SK-N-SH (cell line): ENCODE data around the gene OSBPL10. TPM values are rescaled to one million over a fixed set of nuclear protein-coding genes. Genes with fewer than 3 reads are reported as not detected.

Experiments used
- CTCF ChIA-PET: fragments of 300-600, 350-600 bp; formaldehyde crosslinking; extraction: SDS; loops from one replicate; lab custom pipeline; 2021; lab: Yijun Ruan, JAX
- POLR2A ChIA-PET: fragments of 350-600 bp; sonication (Branson Sonifier 250); formaldehyde crosslinking; extraction: SDS; loops from one replicate; lab custom pipeline; 2020; ENCODE audit warnings: antibody characterized with exemption, inconsistent platforms; lab: Yijun Ruan, JAX
- DNase-seq: peaks from one replicate; pipeline ENCODE4 v3.0.0; 2012
- H2AFZ ChIP-seq: fragments of 200-600 bp; sonication (generic); 2 replicates; pipeline ENCODE4 v1.8.1; 2016; ENCODE audit warnings: antibody characterized with exemption, mild to moderate bottlenecking, low read depth
- H3F3A ChIP-seq: fragments of 200-600 bp; sonication (generic); replicated peaks from 2 replicates; pipeline ENCODE3; 2016; ENCODE audit warnings: antibody characterized with exemption, mild to moderate bottlenecking; ENCODE audit not compliant: insufficient read depth
- H3K27ac ChIP-seq, 2 experiments: fragments of 200-500 bp in 1 of 2; fragments of 200-600 bp in 1 of 2; sonication (Bioruptor generic) in 1 of 2; sonication (generic), shearing (Covaris generic) in 1 of 2; 2 replicates each; pipeline versions ENCODE4 v1.5.1 to v1.6.1; 2014 to 2016; ENCODE audit warnings: low read depth in 2 of 2, inconsistent platforms in 1 of 2, low read length in 1 of 2, mild to moderate bottlenecking in 1 of 2, mixed read lengths in 1 of 2
- H3K27me3 ChIP-seq: fragments of 200-600 bp; sonication (generic), shearing (Covaris generic); 2 replicates; pipeline ENCODE4 v1.6.1; 2016; ENCODE audit warnings: mixed run types; ENCODE audit not compliant: insufficient read depth
- H3K36me3 ChIP-seq, 2 experiments: fragments of 200-500 bp in 1 of 2; fragments of 200-600 bp in 1 of 2; sonication (Bioruptor generic) in 1 of 2; sonication (generic) in 1 of 2; replicated peaks in 1 of 2; 2 replicates each; pipeline versions ENCODE3 to v1.5.1; 2014 to 2016; ENCODE audit warnings: low read length in 1 of 2, mild to moderate bottlenecking in 1 of 2; ENCODE audit not compliant: insufficient read depth in 2 of 2, control insufficient read depth in 1 of 2
- H3K4me1 ChIP-seq, 2 experiments: fragments of 200-500 bp in 1 of 2; fragments of 200-600 bp in 1 of 2; sonication (Bioruptor generic) in 1 of 2; sonication (generic), shearing (Covaris generic) in 1 of 2; 2 replicates each; pipeline versions ENCODE4 v1.5.1 to v1.6.1; 2014 to 2016; ENCODE audit warnings: low read depth in 1 of 2, low read length in 1 of 2, mixed run types in 1 of 2; ENCODE audit not compliant: insufficient read depth in 2 of 2, control insufficient read depth in 1 of 2
- H3K4me2 ChIP-seq: fragments of 200-600 bp; sonication (generic), shearing (Covaris generic); 2 replicates; pipeline ENCODE4 v1.6.1; 2017; ENCODE audit warnings: mixed run types
- H3K4me3 ChIP-seq, 2 experiments: fragments of 200-500 bp in 1 of 2; fragments of 200-600 bp in 1 of 2; sonication (Bioruptor generic) in 1 of 2; sonication (generic), shearing (Covaris generic) in 1 of 2; 2 replicates each; pipeline versions ENCODE4 v1.5.1 to v1.8.1; 2014 to 2016; ENCODE audit warnings: low read depth in 2 of 2, inconsistent platforms in 1 of 2, low read length in 1 of 2, mild to moderate bottlenecking in 1 of 2, mixed read lengths in 1 of 2, moderate library complexity in 1 of 2
- H3K79me2 ChIP-seq: fragments of 200-600 bp; sonication (generic); 2 replicates; pipeline ENCODE4 v1.8.1; 2017; ENCODE audit warnings: mild to moderate bottlenecking; ENCODE audit not compliant: insufficient read depth
- H3K9ac ChIP-seq: fragments of 200-600 bp; sonication (generic); 2 replicates; pipeline ENCODE4 v1.6.1; 2017; ENCODE audit warnings: mixed run types
- H3K9me2 ChIP-seq: fragments of 200-600 bp; sonication (generic); 2 replicates; pipeline ENCODE4 v1.6.1; 2017; ENCODE audit warnings: mixed run types
- H3K9me3 ChIP-seq: fragments of 200-600 bp; sonication (generic); 2 replicates; pipeline ENCODE4 v1.6.1; 2017; ENCODE audit warnings: mixed run types, mild to moderate bottlenecking, moderate library complexity
- H4K20me1 ChIP-seq: fragments of 200-600 bp; sonication (generic); 2 replicates; pipeline ENCODE4 v1.6.1; 2017; ENCODE audit warnings: mild to moderate bottlenecking, mixed run types; ENCODE audit not compliant: insufficient read depth
- CTCF ChIP-seq: fragments of 200-600 bp; sonication (generic); IDR thresholded peaks from 2 replicates; pipeline ENCODE4 v1.6.1; 2017; ENCODE audit warnings: antibody characterized with exemption, mild to moderate bottlenecking, moderate library complexity
- EP300 ChIP-seq, 2 experiments: IDR thresholded peaks; 2 replicates each; pipeline versions ENCODE4 v1.4.0 to v1.6.1; 2012; ENCODE audit warnings: borderline replicate concordance in 1 of 2, low read depth in 1 of 2, low read length in 1 of 2
- FOSL2 ChIP-seq: IDR thresholded peaks from 2 replicates; pipeline ENCODE4 v1.4.0; 2012; ENCODE audit warnings: low read depth, mild to moderate bottlenecking, moderate library complexity, borderline replicate concordance
- JUND ChIP-seq: IDR thresholded peaks from 2 replicates; pipeline ENCODE4 v1.4.0; 2012
- NFIC ChIP-seq: IDR thresholded peaks from 2 replicates; pipeline ENCODE4 v1.4.0; 2012; ENCODE audit warnings: borderline replicate concordance
- NRF1 ChIP-seq: IDR thresholded peaks from 2 replicates; pipeline ENCODE4 v1.6.1; 2012; ENCODE audit warnings: low read depth, mild to moderate bottlenecking, low read length
- PBX3 ChIP-seq: IDR thresholded peaks from 2 replicates; pipeline ENCODE4; 2012
- POLR2AphosphoS5 ChIP-seq: IDR thresholded peaks from 2 replicates; pipeline ENCODE4 v1.6.1; 2012; ENCODE audit warnings: low read depth, low read length
- RAD21 ChIP-seq: IDR thresholded peaks from 2 replicates; pipeline ENCODE4 v1.6.1; 2012; ENCODE audit warnings: mild to moderate bottlenecking, low read length
- RXRA ChIP-seq: IDR thresholded peaks from 2 replicates; pipeline ENCODE4 v1.4.0; 2012; ENCODE audit warnings: low read depth, mild to moderate bottlenecking, borderline replicate concordance
- SIN3A ChIP-seq: IDR thresholded peaks from 2 replicates; pipeline ENCODE4 v1.6.1; 2012; ENCODE audit warnings: low read depth, mild to moderate bottlenecking, low read length, moderate library complexity, borderline replicate concordance
- SMC3 ChIP-seq: IDR thresholded peaks from 2 replicates; pipeline ENCODE4 v1.6.1; 2012; ENCODE audit warnings: low read depth, low read length, improper control_type of control experiment
- TEAD4 ChIP-seq: IDR thresholded peaks from 2 replicates; pipeline ENCODE4 v1.4.0; 2012; ENCODE audit warnings: mild to moderate bottlenecking, borderline replicate concordance; ENCODE audit not compliant: insufficient read depth
- USF1 ChIP-seq: IDR thresholded peaks from 2 replicates; pipeline ENCODE4 v1.4.0; 2012; ENCODE audit warnings: low read depth, borderline replicate concordance
- YY1 ChIP-seq: IDR thresholded peaks from 2 replicates; pipeline ENCODE4 v1.4.0; 2012; ENCODE audit warnings: low read depth, mild to moderate bottlenecking
- WGBS: methylation state at CpG from one replicate; pipeline ENCODE4 v1.1.6; 2017; ENCODE audit warnings: low lambda C conversion rate; 5-methylcytosine and 5-hydroxymethylcytosine counted together
- polyA plus RNA-seq, 3 experiments: library from polyadenylated mRNA; depleted of rRNA; stranded (reverse); fragments of >200 nt; gene quantifications; 2 replicates each; pipeline ENCODE4 v1.2.3, GENCODE V29; 2012
- TF ChIP-seq, protein P1 (sequence below): IDR thresholded peaks from 2 replicates; pipeline ENCODE4 v1.6.1; 2012; ENCODE audit warnings: mild to moderate bottlenecking, low read depth, low read length, moderate library complexity
- TF ChIP-seq, protein P2 (sequence below): IDR thresholded peaks from 2 replicates; pipeline ENCODE4 v1.4.0; 2012; ENCODE audit warnings: low read depth, borderline replicate concordance

OSBPL10 gene
- polyA plus RNA-seq, 1 of the 3 experiments (the other 2 are of a cell fraction) = 0.12 TPM

- CTCF ChIA-PET = interaction anchor here (0.9 to 1.6 kb wide), 2 partner anchors 8 to 127 kb away, joined by 3 read pairs; no protein-coding TSS in a partner anchor
- H3K9ac ChIP-seq = no peak overlapping the region
- H2AFZ ChIP-seq = no peak overlapping the region
- no peak overlapping the region for H3K4me3 ChIP-seq
- no peaks in the 10 kb centered on the region for H3K27me3 ChIP-seq
- WGBS = 44% methylated on average over 11 of the region's 11 CpGs
- no peaks in the 10 kb centered on the region for H3K9me2 ChIP-seq
- TF ChIP-seq EP300 (IDR thresholded peaks at IDR 0.05; ENCODE audit: borderline replicate concordance in 1 of 2, low read depth in 1 of 2, low read length in 1 of 2) (no peak), RAD21 (no peak)
- H3F3A ChIP-seq = no peaks in the 10 kb centered on the region
- H3K27ac ChIP-seq = no peak overlapping the region
- H3K4me1 ChIP-seq = no peaks in the 10 kb centered on the region; a peak in 1 of 4 replicates
- H4K20me1 ChIP-seq = no peaks in the 10 kb centered on the region
- H3K79me2 ChIP-seq = no peaks in the 10 kb centered on the region
- H3K9me3 ChIP-seq = no peaks in the 10 kb centered on the region
- DNase-seq = no peak
- POLR2A ChIA-PET = no interaction called here
- no peaks in the 10 kb centered on the region for H3K36me3 ChIP-seq
- no peak overlapping the region for H3K4me2 ChIP-seq
Observed at GRCh38 chr3:31891876-31892455, 89.1 kb downstream of the OSBPL10 start.

DNA sequence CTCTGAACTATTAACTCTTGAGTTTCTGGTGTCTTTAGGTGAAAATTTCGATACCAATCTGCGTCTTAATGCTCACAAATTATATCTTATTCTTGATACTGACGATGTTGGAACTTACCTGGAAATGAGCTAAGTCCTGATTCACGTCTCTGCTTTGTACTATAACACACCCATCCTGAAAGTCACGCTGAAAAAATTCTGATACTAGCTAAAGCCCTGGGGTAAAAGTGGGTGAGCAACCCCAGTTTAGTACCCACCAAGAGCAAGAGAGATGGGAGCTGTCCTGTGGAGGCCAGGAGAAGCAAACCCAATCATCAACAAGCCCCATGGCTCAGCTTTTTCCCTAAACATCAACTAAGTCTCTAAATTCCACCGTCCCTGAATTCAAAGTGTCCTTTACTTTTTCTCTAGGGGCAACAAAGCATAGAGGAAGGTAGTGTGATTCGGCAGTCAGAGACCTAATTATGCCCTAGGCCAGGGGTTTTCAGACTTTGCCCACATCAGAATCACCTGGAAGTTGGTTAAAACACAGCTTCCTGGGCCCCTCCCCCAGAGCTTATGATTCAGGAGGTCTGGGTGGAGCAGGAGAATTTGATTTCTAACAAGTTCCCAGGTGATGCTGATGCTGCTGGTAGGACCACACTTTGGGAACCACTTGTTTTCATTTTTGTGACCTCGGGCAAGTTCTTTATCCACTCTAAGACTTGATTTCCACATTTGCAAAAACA is 90.2 kb downstream of the OSBPL10 start:
- H3K27ac ChIP-seq = no peak overlapping the region
- no peak overlapping the region for H3K9ac ChIP-seq
- no peak for DNase-seq
- no peak overlapping the region for H3K4me3 ChIP-seq
- H3K9me3 ChIP-seq = no peaks in the 10 kb centered on the region
- no peaks in the 10 kb centered on the region; a peak in 1 of 4 replicates for H3K4me1 ChIP-seq
- no peaks in the 10 kb centered on the region for H4K20me1 ChIP-seq
- no peak overlapping the region for H2AFZ ChIP-seq
- 42% methylated on average over 8 of the region's 8 CpGs for WGBS
- ChIA-PET POLR2A (no interaction called here), CTCF (interaction anchor here (0.9 to 1.6 kb wide), 2 partner anchors 9 to 128 kb away, joined by 3 read pairs; no protein-coding TSS in a partner anchor)
- H3K27me3 ChIP-seq = no peaks in the 10 kb centered on the region
- no peaks in the 10 kb centered on the region for H3K79me2 ChIP-seq
- H3K9me2 ChIP-seq = no peaks in the 10 kb centered on the region
- no peaks in the 10 kb centered on the region for H3F3A ChIP-seq
- no peak overlapping the region for H3K4me2 ChIP-seq
- H3K36me3 ChIP-seq = no peaks in the 10 kb centered on the region
- TF ChIP-seq JUND (no peak), FOSL2 (no peak), USF1 (no peak), SMC3 (no peak), NFIC (no peak), NRF1 (no peak), SIN3A (no peak), YY1 (no peak), TEAD4 (no peak), PBX3 (no peak), RXRA (no peak), CTCF (no peak), POLR2AphosphoS5 (no peak)
- TF ChIP-seq, protein P1, sequence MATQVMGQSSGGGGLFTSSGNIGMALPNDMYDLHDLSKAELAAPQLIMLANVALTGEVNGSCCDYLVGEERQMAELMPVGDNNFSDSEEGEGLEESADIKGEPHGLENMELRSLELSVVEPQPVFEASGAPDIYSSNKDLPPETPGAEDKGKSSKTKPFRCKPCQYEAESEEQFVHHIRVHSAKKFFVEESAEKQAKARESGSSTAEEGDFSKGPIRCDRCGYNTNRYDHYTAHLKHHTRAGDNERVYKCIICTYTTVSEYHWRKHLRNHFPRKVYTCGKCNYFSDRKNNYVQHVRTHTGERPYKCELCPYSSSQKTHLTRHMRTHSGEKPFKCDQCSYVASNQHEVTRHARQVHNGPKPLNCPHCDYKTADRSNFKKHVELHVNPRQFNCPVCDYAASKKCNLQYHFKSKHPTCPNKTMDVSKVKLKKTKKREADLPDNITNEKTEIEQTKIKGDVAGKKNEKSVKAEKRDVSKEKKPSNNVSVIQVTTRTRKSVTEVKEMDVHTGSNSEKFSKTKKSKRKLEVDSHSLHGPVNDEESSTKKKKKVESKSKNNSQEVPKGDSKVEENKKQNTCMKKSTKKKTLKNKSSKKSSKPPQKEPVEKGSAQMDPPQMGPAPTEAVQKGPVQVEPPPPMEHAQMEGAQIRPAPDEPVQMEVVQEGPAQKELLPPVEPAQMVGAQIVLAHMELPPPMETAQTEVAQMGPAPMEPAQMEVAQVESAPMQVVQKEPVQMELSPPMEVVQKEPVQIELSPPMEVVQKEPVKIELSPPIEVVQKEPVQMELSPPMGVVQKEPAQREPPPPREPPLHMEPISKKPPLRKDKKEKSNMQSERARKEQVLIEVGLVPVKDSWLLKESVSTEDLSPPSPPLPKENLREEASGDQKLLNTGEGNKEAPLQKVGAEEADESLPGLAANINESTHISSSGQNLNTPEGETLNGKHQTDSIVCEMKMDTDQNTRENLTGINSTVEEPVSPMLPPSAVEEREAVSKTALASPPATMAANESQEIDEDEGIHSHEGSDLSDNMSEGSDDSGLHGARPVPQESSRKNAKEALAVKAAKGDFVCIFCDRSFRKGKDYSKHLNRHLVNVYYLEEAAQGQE = no peak
- TF ChIP-seq, protein P2, sequence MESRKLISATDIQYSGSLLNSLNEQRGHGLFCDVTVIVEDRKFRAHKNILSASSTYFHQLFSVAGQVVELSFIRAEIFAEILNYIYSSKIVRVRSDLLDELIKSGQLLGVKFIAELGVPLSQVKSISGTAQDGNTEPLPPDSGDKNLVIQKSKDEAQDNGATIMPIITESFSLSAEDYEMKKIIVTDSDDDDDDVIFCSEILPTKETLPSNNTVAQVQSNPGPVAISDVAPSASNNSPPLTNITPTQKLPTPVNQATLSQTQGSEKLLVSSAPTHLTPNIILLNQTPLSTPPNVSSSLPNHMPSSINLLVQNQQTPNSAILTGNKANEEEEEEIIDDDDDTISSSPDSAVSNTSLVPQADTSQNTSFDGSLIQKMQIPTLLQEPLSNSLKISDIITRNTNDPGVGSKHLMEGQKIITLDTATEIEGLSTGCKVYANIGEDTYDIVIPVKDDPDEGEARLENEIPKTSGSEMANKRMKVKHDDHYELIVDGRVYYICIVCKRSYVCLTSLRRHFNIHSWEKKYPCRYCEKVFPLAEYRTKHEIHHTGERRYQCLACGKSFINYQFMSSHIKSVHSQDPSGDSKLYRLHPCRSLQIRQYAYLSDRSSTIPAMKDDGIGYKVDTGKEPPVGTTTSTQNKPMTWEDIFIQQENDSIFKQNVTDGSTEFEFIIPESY = no peak
